ENCODE measurements around the gene ARHGEF12.

Gene ARHGEF12

DNA sequence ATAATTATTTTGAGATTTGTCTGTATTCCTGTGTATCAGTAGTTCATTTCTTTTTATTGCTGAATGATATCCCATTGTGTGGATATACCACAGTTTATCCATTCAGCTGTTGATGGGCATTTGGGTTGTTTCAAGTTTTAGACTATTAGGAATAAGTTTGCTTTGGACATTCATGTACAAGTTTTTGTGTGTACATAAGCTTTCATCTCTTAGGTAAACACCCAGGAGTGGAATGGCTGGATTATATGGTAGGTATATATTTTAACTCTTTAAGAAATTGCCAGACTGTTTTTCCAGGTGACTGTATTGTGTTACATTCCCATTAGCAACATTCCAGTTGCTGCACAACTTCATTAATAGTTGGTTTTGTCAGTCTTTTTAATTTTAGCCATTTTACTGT lies 52.0 kb downstream of the ARHGEF12 start:
- DNase-seq (ENCODE audit: low spot score), result no peak

- no peak for DNase-seq (ENCODE audit: low spot score)
These were observed 53.7 kb downstream of the ARHGEF12 start for GRCh38 chr11:120389693-120390584.

- no peak for DNase-seq (ENCODE audit: low spot score)
These were observed 54.3 kb downstream of the ARHGEF12 start for GRCh38 chr11:120390585-120390922.

GRCh38 chr11:120391292-120391691 lies 55.1 kb downstream of the ARHGEF12 start:
- DNase-seq (ENCODE audit: low spot score), result no peak

- no peak for DNase-seq (ENCODE audit: low spot score)
These were observed 55.6 kb downstream of the ARHGEF12 start for GRCh38 chr11:120391854-120392253.

GRCh38 chr11:120392314-120392713 lies 56.1 kb downstream of the ARHGEF12 start:
- no peak for DNase-seq (ENCODE audit: low spot score)

DNA sequence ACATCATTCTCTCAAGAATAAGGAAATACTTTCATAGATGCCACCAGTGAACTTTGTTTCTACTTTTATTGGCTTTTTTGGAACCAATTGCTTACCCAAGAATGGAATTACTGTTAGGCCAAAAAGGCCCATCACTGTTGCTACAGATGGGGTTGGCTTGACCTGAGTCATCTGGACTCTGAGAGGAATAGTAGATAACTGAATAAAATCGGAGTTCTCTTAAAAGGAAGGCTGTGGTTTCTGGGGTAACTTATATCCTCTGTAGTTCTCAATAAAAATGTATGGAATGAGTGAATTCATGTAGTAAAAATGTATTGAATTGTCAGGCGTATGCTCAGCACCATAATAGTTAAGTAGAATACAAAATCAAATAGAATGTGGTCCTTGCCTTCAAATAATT lies 56.6 kb downstream of the ARHGEF12 start:
- no peak for DNase-seq (ENCODE audit: low spot score)

DNA sequence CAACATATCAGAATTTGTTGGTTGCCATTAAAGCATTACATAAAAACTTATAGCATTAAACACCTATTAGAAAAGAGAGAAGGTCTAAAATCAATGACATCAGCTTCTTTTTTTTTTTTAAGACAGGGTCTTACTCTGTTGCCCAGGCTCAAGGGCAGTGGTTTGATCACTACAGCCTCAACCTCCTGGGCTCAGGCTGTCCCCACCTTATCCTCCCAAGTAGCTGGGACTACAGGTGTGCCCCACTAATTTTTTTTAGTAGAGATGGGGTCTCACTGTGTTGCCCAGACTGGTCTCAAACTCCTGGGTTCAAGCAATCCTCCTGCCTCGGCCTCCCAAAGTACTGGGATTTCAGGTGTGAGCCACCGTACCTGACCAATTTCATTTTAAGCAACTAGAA lies 57.9 kb downstream of the ARHGEF12 start:
- no peak for DNase-seq (ENCODE audit: low spot score)

- no peak for DNase-seq (ENCODE audit: low spot score)
These were observed 59.6 kb downstream of the ARHGEF12 start for GRCh38 chr11:120395778-120396177.

DNA sequence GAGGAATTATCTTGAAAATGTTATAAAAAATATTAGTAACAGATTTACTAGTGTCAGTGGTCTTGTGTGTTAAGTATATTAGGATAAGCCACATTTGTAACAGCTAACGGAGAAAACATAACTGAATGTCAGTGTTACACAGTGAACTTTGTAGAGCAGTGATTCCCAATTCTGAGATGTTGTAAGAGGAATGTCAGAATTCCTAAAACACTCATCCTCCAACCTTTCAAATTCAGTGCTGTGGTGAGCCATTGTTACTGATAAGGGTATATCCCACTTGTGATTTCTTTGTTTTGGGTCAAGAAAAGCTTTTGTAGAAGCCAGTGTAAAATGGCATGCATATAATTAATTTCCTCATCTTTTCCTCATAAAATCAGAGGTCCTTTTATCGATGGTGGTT lies 61.9 kb downstream of the ARHGEF12 start:
- DNase-seq (ENCODE audit: low spot score), result no peak

DNA sequence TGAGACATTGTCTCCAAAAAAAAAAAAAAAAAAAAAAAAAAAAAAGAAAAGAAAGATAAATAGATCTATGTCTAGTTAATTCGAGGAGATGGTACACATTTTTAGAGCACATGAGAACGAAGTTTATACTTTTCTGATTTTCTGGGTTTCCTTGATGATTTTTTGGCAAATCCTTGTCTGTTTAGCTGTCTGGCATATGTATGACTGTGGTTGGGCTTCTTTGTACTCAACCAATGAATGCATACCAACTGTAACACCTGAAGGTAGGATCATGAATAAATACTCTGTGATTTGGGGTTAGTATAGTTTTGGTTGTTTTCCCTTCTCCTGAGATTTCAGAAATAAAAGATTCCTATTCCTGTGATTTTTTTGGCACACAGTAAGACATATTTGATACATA lies 63.1 kb downstream of the ARHGEF12 start:
- DNase-seq (ENCODE audit: low spot score), result peak; percentile 7

DNA sequence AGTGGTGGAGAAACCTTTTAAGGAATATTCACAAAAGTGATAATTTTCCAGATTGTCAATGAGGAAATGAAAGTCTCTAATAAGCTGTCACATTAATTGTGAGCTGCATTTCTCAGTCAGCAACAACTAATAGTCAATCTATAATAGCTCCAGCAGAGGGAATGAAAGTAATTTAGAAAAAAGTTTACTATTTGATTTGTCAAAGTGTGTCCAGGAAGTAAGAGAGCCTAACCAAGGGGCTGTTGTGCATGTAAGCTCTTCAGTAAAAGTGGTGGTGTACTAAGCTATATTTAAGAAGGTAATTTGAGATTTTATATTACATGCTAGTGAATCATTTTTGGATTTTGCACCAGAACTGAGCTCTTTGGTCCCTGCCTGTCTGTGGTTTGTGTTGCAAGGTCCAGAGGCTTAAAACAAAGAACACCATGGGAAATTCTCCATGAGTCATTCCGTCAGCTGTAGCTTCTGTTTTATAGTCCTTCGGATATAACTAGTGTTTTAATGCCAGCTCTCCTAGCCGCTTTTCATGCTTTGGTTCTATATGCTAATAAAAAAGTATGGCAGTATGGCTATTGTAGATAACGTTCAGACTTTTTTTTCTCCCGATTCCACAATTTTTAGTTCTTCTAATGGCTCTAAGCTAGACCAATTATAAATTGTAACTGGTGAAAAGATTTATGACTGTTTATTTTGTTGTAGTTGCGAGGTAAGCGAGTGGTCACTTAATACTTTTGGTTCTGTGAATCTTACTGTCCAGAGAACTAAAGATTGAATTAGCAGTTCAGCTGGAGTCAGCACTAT lies 64.6 kb downstream of the ARHGEF12 start:
- peak; percentile 91 for DNase-seq (ENCODE audit: low spot score)

DNA sequence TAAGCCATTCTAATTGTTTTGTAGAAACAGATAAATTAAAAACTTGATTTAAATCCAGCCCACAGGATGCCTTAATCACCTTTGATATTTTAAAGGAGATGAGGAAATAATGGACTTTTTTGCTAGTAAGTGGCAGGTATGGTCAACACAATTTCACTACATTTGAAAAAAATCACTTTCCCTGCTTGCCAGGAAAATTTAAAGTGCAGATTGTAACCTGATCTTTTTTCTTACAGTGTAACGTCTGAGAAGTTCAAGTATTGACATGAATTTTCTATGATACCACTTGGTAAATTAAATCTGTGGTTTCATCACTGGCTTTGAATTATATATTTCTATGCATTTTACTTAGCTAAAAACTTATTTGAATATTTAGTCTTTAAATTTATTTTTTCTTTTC lies 65.3 kb downstream of the ARHGEF12 start:
- no peak for DNase-seq (ENCODE audit: low spot score)

- DNase-seq (ENCODE audit: low spot score), result no peak
These were observed 67.8 kb downstream of the ARHGEF12 start for GRCh38 chr11:120403966-120404365.

DNA sequence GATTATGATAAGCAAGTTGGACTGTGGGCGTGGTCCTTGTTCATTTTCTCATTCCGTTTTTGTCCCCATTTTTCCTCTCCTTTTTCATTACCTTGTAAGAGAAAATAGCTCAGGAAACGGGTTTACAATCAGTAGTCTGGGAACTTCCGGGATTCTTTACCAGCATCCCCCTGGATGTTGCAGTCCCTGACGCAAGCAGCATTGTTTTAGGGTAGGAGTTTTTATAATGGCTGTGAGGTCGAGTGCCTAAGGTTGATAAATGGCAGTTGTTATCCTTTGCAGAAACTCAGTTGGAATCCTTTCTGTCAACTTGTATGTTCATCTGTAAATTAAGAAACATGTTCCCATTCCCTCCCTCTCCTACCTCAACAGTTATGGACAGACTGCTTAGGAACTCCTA lies 68.3 kb downstream of the ARHGEF12 start:
- no peak for DNase-seq (ENCODE audit: low spot score)

DNA sequence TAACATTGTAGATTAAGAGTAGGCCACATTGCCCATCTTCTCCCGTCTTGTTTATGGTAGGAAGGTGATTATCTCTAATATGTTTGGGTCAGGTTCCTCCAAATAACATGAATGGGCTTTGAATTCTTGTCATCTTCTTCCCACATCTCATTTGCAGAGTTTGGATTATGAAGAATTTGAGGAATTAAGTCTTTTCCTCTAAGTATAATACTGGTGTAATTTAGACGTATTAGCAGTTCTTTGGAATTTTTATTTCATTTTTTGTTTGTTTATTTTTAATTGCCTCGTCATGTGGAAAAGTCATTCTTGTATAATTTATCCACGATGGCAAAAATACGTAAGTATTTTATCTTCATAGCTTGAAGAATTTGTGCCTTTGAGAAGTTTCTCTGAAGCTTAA lies 73.4 kb downstream of the ARHGEF12 start:
- DNase-seq (ENCODE audit: low spot score), result no peak

DNA sequence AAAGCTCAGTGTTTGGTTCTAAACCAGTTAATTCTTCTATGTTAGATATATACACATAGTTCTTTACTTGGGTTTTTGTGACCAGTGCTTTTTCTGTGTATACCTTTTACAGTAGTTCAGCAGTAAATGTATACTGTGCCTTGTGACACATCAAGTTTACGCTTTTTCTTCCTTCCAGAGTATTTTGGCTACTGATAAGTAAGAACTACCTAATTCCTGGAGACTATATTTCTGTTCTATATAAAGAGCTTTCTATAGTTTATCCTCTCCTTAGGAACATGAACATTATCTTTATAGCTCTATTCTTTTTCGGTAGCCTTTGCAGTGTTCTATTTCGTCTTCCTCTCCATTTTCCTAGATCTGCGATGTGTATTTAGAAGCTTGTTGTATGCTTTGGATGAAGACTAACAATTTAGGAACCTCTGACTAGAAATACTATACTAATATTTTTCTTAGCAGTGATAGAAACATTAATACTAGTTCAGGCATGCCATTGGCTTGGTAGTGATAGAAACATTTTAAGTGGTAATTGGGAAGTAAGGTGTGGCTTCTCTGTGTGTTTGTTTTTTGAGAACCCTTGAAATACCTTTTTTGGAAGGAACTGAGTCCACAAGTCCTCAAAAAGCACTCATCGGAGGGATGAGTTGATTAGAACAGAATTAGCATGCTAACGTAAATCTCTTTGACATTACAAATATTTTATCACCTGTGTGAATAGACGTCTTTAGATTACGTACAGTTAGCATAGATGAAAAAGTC lies 74.6 kb downstream of the ARHGEF12 start:
- DNase-seq (ENCODE audit: low spot score), result no peak

DNA sequence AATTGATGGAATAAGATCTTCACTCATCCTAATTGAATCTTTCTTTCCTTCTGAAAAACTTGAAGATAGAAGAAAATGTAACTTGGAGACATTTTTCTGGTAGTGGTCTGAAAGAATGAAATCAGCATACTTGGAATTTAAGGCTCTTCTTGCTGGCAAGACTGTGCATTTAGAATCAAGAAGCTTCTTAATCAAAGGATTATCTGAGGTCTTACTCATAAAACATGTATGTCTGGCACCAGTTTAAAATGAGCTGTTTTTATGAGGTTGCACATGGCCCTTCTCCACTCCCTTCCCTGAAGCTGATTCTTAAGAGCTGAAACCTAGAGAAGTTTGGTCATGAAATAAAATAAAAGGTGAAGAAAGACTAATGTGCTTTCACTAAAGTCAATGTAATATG lies 77.3 kb downstream of the ARHGEF12 start:
- DNase-seq (ENCODE audit: low spot score), result no peak

- no peak for DNase-seq (ENCODE audit: low spot score)
These were observed 84.4 kb downstream of the ARHGEF12 start for GRCh38 chr11:120420572-120420971.

GRCh38 chr11:120424185-120424969 lies 88.2 kb downstream of the ARHGEF12 start:
- peak; percentile 30 for DNase-seq (ENCODE audit: low spot score)

DNA sequence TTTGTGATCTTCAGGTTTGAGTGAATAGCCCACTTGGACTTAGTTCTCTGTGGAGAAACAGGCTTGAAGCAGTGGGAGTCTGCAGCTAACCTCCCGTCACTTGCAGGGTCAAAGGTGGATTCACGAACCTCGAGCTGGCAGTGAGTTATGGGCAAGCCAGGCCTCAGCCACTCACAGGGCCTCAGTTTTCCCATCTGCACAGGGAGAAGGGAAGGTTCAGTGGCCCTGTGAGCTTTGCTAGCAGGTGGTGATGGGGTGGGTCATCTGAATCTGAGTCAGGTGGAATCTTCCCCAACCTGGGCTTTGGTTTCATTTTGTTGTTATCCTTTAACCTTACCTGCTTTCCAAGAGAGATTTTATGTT lies 88.7 kb downstream of the ARHGEF12 start:
- DNase-seq (ENCODE audit: low spot score), result no peak

DNA sequence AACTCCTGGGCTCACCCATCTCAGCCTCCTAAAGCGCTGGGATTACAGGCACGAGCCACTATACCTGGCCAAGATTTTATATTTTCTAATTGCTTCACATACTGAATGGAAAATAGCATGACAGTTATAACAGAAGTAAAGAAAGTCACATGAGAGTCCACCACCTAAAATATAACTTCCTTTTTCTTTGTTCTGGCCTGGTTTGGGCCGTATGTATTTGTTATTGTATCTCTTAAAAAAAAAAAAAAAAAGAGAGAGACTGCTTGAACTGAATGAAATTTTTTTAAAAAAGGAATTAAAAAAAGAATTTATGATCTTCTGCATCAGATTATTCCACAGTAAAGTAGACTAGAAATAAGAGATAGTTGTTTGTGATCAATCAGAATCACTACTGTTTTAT lies 89.3 kb downstream of the ARHGEF12 start:
- DNase-seq (ENCODE audit: low spot score), result no peak
